Activated CD4-positive, alpha-beta T cell treated with anti-CD3 and anti-CD28 coated beads, Interleukin-2, Interleukin-4, amounts not matched to agents 100 ng/mL and 50 ng/mL, durations not matched to agents 16 hours and 8 hours (primary cell): ENCODE results near the gene ACTBL2.
"Not testable (repeated sequence)": the region's sequence is repeated elsewhere in the genome, so short reads cannot be mapped to it uniquely, and the experiment has no call there.

Experiments used
- DNase-seq: peaks from one replicate; pipeline ENCODE4 v3.0.0-alpha.2; 2020; ENCODE audit warnings: low spot score

ACTBL2 gene

GRCh38 chr5:57494104-57495098, 11.8 kb upstream of the ACTBL2 start:
- DNase-seq: peak; percentile 30

DNA sequence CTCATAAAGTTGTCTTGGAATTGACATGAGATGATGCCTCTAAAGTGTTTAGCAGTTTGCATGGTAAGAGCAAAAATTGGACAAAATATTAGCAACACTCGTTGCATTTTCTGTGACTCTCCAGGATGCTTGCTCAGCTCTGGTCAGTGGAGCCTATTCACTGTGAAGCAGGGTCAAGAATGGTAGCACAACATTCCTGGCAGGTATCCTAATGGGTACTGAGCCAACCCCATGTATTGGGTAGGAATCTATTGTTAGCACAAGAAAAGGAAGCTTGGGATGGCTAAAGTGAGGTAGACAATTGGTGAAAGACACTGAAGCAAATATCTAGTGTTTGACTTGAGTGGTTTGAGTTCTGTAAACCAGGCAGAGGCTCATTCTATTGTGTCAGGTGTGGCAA, 10.4 kb upstream of the ACTBL2 start:
- DNase-seq: no peak

GRCh38 chr5:57492632-57493031, 10.0 kb upstream of the ACTBL2 start:
- no peak for DNase-seq

DNA sequence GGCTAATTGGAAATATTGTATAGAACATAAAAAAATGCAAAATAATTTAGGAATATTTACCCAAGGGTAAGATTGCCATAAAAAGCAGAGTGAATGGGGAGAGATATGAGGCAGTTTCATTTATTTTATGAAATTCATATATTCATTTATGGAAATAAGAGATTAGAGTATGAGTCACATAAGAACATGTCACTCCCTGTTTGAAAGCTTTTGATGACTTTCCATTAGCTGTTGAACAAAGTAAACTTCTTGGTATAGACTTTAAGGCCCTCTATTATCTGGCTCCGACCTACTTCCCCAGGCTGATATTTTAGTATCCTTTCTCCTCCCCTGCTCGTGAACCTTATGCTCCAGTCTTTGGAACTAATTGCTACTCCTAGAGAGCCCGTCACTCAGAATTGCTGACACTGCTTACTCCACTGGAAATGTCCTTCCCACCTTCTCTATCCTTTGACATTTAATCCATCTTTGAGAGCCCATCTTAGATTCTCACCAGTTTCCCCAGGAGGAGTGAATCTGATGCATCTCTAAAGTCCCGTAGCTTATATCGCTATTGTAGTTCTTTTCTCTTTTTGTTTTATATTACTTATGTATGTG, 8.9 kb upstream of the ACTBL2 start:
- DNase-seq: no peak

GRCh38 chr5:57488215-57488955, 5.8 kb upstream of the ACTBL2 start:
- DNase-seq: no peak

DNA sequence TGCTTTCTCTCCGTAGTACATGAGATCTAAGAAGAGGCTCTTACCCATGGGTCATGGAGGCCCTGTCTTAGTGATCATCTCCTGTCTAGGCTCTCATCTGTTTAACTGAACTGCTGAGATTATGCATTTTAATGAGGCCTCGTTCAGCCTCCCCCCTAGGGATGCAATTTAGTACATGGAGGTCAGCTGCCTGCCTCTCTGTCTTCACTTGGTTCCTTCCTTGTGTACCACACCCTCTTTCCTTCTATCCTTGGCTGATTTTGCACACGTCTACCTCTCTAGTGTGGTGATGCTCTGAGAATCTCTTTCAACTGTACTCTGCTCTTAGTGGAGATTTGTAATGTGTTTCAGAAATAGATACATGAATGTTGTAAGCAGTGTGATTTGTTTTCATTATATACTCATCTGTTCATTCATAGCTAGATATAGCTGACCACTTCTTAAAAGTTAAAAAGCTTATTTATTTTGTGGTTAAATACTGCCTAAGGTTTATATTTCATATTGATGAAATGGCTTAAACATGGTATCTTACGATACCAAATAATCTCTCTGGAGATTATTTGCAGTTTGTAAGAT, 3.5 kb upstream of the ACTBL2 start:
- no peak for DNase-seq

DNA sequence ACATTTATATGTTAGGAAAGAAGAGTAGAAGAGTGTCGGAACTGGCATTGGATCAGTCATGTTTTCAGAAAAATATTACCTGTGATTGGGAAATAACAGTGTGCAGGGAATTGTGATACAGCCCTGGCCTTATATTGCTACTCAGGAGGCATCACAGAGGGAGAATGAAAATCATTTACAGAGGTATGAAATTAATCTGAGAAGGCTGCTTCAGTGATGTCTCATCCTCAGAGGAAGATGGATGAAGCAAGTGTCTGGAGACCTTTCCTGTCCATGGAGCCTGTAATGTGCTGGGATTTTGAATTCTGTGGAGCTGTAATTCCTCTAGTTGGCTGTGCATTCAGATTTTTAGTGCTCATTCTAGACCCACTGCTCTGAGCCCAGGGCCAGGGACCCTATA, 3.8 kb downstream of the ACTBL2 start:
- DNase-seq: no peak

DNA sequence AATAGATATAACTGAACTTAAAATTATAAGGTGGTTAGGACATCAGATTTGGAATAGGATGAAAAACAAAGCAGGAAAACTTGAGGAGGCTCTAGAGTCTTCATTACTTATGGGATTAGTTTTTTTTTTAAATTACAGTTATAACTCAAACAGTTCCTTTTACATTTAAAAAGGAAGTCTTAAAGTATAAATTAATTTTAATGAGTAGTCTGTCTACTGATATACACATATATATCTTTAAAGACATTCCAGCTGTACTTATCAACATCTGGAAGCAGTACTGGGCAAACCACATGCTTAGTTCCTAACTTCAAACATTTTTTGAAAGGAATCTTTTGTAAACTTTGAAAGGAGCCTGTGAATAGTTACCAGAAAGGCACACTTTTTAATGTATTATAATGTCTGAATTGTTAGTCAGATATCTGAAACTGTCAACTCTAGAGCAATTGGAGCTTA, 6.0 kb downstream of the ACTBL2 start:
- no peak for DNase-seq

DNA sequence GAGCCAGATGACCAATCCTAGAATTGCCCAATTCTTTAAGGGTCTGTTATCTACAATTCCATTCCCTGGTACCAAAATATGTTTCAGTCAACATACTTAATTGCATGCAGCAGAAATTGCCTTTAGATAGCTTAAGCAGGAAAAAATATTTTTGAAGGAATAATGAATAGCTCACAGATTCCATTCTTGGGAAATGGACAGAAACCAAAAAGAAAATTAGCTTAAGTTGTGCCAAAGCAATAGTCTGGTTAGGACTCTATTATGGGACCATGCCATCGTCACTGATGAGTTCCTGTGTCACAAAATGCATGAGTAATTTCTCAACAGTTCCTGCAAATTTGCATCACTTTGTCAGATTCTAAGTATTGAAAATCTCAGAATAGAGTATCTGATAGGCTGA, 12.3 kb downstream of the ACTBL2 start:
- no peak for DNase-seq

GRCh38 chr5:57468481-57469163, 14.0 kb downstream of the ACTBL2 start:
- DNase-seq: no peak

GRCh38 chr5:57466544-57466943, 16.1 kb downstream of the ACTBL2 start:
- no peak for DNase-seq

DNA sequence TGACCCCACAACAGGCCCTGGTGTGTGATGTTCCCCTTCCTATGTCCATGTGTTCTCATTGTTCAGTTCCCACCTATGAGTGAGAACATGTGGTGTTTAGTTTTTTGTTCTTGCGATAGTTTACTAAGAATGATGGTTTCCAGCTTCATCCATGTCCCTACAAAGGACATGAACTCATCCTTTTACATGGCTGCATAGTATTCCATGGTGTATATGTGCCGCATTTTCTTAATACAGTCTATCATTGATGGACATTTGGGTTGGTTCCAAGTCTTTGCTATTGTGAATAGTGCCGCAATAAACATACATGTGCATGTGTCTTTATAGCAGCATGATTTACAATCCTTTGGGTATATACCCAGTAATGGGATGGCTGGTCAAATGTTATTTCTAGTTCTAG, 22.6 kb downstream of the ACTBL2 start:
- DNase-seq: not testable (repeated sequence)

DNA sequence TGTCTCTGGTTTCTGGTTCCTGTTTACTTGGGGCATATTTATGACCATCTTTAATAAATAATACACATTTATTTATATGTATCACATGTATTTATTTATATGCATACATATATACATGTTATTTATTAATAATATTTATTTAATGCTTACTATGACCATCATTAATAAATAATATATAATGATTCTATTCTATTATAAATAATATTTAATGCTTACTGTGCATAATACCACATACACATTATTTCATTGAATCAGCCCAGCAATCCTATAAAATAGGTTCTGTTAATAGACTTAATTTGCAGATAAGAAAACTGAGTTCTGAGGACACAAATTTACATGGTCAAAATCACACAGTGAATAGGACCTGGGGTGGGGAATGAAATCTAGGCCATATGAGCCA, 24.2 kb downstream of the ACTBL2 start:
- no peak for DNase-seq

- no peak for DNase-seq
Observed at GRCh38 chr5:57456531-57457135, 26.0 kb downstream of the ACTBL2 start.

DNA sequence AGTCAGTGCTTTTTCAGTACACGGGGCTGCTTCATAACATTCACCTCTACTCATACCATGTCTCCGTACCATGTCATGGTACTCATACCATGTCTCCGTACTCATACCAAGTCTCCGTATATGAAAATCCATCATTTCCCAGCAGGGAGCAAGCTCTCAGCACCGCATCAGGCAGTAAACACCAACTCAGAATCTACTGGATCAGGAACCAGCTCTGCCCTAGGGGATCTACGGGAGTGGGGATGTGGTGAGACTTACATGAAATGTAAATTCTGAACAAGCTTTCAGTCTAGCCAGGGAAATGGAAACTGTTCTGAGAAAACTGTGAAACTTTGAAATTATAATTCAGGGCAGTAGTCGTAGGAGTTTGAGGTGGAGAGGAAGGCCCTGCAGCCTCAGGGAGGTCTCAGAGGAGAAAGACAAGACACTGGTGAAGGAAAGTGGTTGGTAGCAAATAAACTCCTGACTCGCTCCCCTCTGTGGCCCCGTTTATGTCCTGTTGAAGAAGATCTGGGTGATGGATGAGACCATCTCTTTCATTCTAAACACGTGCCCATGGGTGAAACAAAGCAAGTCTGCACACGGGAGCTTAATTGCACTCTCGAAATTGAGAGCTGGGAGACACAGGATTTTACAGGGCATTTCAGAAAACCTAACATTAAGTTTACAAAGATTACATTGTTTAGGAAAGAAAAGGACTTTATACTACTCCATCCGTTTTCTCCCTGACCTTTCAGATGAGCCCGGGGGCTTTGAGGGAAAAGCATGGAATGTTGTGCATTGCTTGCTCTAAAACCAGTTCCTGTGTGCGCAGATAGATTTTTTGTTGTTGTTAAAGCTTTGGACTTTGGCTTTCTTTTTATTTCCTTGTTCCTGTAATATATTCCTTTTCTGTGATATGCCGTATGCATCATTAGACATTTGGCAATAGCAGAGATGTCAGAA, 26.8 kb downstream of the ACTBL2 start:
- DNase-seq: no peak

DNA sequence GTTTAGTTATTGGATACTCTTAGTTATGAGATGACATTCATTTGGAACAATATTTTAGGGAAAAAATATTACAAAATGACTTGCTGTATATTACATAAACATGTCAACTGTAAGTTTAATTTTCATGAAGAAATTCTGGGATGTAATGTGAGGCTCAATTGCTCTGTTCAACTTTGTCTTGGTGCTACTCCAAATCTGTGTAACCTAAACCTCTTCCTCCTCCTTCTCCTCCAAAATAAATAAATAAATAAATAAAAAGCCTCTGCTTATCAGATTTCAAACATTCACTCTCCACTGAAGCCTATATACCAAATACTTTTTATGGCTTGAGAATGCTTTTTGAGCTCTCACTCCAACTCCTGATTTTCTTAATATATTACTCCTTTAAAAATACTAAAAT, 27.7 kb downstream of the ACTBL2 start:
- DNase-seq: no peak

DNA sequence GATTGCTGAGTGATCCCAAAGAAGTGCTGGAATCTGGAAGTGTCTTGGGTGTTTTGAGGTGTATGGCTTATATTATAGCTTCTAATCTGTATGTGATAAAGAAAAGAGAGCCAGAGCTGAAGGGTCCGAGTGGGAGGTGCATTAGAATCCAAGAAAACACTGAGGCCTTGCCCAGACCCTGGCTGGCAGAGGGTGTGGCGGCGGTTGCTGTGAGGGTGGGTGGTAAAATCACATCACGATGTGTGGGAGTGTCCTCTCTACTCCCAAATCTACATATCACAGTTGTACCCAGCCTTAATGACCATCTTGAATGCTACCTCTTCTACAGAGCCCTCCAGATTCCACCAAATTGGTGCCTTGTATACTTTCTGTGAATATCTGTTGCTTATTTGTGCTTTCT, 28.9 kb downstream of the ACTBL2 start:
- no peak for DNase-seq

DNA sequence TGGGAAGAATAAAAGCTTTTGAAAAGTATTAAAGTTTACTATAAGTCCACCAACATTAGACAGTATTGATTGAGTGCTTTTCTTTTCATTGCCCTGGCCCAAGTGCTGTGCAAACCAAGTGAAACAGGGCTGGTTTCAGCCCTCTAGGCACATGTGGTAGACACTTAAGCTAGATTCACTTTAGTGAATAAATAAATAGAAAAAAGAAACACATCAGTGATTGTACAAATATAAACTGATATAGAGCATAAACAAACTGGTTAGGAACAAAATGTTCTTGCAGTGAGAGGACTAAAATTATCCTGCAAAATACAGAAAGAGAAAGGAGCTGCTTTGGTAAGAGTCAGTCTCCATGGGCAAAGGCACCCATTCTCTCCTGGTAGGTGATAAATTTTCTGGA, 29.7 kb downstream of the ACTBL2 start:
- no peak for DNase-seq

DNA sequence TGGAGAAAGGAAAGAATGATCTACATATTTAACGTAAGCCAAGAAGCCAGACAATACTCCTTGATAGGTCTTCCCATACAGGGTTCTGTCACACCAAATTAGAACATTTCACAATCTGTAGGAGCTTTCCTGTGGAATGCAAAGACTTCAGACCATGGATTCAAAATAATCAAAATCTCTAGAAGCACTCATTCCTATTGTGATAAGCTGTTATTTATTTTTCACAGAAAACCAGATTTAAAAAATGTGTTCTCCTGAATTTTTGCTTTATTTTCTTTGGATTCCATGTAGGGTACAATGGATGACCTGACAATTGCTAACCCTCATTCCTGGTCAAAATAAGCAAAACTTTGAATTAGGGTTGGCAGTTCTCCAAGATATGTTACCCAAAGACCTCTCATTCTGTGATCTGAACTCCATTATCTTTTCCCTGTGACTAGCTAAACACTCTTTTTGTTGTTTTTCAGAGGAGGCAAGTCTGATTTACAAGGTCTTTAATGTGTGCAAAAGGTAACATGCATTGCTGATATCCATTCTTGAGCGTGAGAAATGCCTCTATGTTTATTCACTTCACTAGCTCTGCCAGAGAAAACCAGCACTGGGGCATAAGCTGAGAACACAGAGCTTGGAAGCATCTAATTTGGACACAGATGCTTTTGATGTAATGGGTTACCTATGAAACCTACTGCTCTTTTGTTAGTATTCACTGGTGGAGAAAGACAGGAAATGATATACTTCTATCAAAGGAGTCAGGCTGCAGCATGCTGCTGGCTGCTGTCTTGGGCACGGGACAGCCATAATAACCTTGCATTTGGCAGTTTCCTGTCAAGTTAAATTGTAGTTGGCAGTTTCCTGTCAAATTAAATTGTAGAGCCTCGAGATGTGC, 31.4 kb downstream of the ACTBL2 start:
- no peak for DNase-seq
